K562 (cell line): ENCODE data around the gene MRPL55. TPM values are rescaled to one million over a fixed set of nuclear protein-coding genes. Genes with fewer than 3 reads are reported as not detected.

ENCODE experiments used
- ARID4B ChIP-seq: sonication (generic); formaldehyde crosslinking; IDR thresholded peaks from 2 replicates; pipeline ENCODE4 v1.8.0; 2022; ENCODE audit warnings: mild to moderate bottlenecking, missing genetic modification reagents
- BCOR ChIP-seq: fragments of 450-650 bp; IDR thresholded peaks from 2 replicates; pipeline ENCODE4 v1.6.1; 2016
- BRCA1 ChIP-seq, 2 experiments: fragments of 450-650 bp in 1 of 2; sonication (generic) in 1 of 2; formaldehyde crosslinking in 1 of 2; IDR thresholded peaks; 2 replicates each; pipeline versions ENCODE4 v1.5.0 to v1.6.1; 2017 to 2020; ENCODE audit warnings: mild to moderate bottlenecking in 1 of 2, missing genetic modification reagents in 1 of 2
- CREB3L1 ChIP-seq: fragments of 450-650 bp; IDR thresholded peaks from 2 replicates; pipeline ENCODE4 v1.6.1; 2014; ENCODE audit warnings: low read depth, mild to moderate bottlenecking, moderate library complexity, borderline replicate concordance
- DIDO1 ChIP-seq: fragments of 450-650 bp; IDR thresholded peaks from 2 replicates; pipeline ENCODE4 v1.6.1; 2016; ENCODE audit warnings: low read depth, missing biosample characterization, missing genetic modification characterization
- MNT ChIP-seq, 2 experiments: fragments of 450-650 bp; conservative IDR thresholded peaks; 2 replicates each; pipeline ENCODE4 v1.6.1; 2017; ENCODE audit warnings: mild to moderate bottlenecking in 2 of 2, moderate library complexity in 2 of 2
- NCOR1 ChIP-seq: fragments of 450-650 bp; IDR thresholded peaks from 2 replicates; pipeline ENCODE4 v1.6.1; 2016; ENCODE audit warnings: mild to moderate bottlenecking, moderate library complexity
- NFYB ChIP-seq: IDR thresholded peaks from 2 replicates; pipeline ENCODE4 v1.6.1; 2011; ENCODE audit warnings: mild to moderate bottlenecking, moderate library complexity; ENCODE audit not compliant: insufficient read length; ENCODE audit errors: extremely low read depth
- PHB ChIP-seq: fragments of 250-450 bp; sonication (Bioruptor Pico); IDR thresholded peaks from 2 replicates; pipeline ENCODE4 v1.5.0; 2021
- SP2 ChIP-seq: IDR thresholded peaks from 2 replicates; pipeline ENCODE4 v1.6.1; 2011; ENCODE audit warnings: mild to moderate bottlenecking, low read depth, low read length, moderate library complexity; ENCODE audit not compliant: poor library complexity, severe bottlenecking; ENCODE audit errors: extremely low read depth
- SUPT5H ChIP-seq: fragments of 450-650 bp; IDR thresholded peaks from 2 replicates; pipeline ENCODE4 v1.6.1; 2016
- TBL1XR1 ChIP-seq, 2 experiments: IDR thresholded peaks; 2 replicates each; pipeline ENCODE4 v1.6.1; 2012; ENCODE audit warnings: improper control_type of control experiment in 2 of 2, low read length in 2 of 2, mild to moderate bottlenecking in 1 of 2
- TEAD1 ChIP-seq, 2 experiments: fragments of 450-650 bp in 1 of 2; sonication (generic) in 1 of 2; formaldehyde crosslinking; IDR thresholded peaks; 2 replicates each; pipeline versions ENCODE4 v1.4.0 to v1.8.0; 2020 to 2022; ENCODE audit warnings: mild to moderate bottlenecking in 2 of 2, missing genetic modification reagents in 1 of 2
- XRCC5 ChIP-seq: fragments of 200-400 bp; formaldehyde crosslinking; IDR thresholded peaks from 2 replicates; pipeline ENCODE4 v1.6.1; 2017; ENCODE audit warnings: low read depth, mild to moderate bottlenecking, low read length
- ZNF232 ChIP-seq: sonication (generic); formaldehyde crosslinking; IDR thresholded peaks from 2 replicates; pipeline ENCODE4 v1.8.0; 2022; ENCODE audit warnings: mild to moderate bottlenecking, missing genetic modification reagents
- ZNF280A ChIP-seq: fragments of 450-650 bp; IDR thresholded peaks from 2 replicates; pipeline ENCODE4 v1.6.1; 2018; ENCODE audit warnings: mild to moderate bottlenecking, low read depth; ENCODE audit not compliant: partially characterized antibody
- polyA plus RNA-seq, 8 experiments: library from polyadenylated mRNA; depleted of rRNA in 4 of 8; stranded (reverse) in 5 of 8; unstranded in 3 of 8; fragments of >200 nt; fragmentation: Nextera tagmentation in 2 of 8; fragmentation: Illumina TruSeq in 1 of 8; extraction: Ambion mirVana in 2 of 8; extraction: Trizol in 1 of 8; gene quantifications; 2 replicates each; pipeline versions ENCODE4 v1.2.1 to v1.2.3, GENCODE V29; 2011 to 2014; ENCODE audit warnings: inconsistent platforms in 1 of 8, missing spikeins in 1 of 8
- total RNA-seq, 7 experiments: library from RNA; depleted of rRNA in 6 of 7; stranded (reverse); fragments of >200 nt in 6 of 7; fragmentation: Illumina TruSeq in 2 of 7; extraction: Trizol in 2 of 7; gene quantifications; 2 replicates each; pipeline versions ENCODE4 v1.2.1 to v1.2.3, GENCODE V29; 2011 to 2021; ENCODE audit warnings: low replicate concordance in 1 of 7

Gene MRPL55
- total and polyA plus RNA-seq, 9 of the 15 experiments (the other 6 are each of a cell fraction or from before 2014, with no cell fraction given), result 34.9 to 228 (median 81.0) TPM

GRCh38 chr1:228102791-228103620 is 6.1 kb downstream of the MRPL55 start, which contains the start of gene C1orf35 (continued):
- TF ChIP-seq ARID4B (CRISPR knock-in tag), result peak; percentile 98
- TF ChIP-seq ZNF280A, result no peak
- peak; percentile 88; the same call in 1 of the 2 replicates for TF ChIP-seq DIDO1 (tag)
- no peak for TF ChIP-seq BRCA1 (IDR thresholded peaks at IDR 0.05)
- peak; percentile 91; the same call in 1 of the 2 replicates for TF ChIP-seq BRCA1 (CRISPR knock-in tag; IDR thresholded peaks at IDR 0.05)
- peak in 1 of 2 experiments; percentile 91; a peak in 2 of 4 replicates for TF ChIP-seq TBL1XR1 (IDR thresholded peaks at IDR 0.05; ENCODE audit: low read length in 2 of 2)
- TF ChIP-seq XRCC5, result no peak
- peak; percentile 75 for TF ChIP-seq SUPT5H
- peak in 1 of 2 experiments; percentile 96; a peak in 2 of 4 replicates for TF ChIP-seq TEAD1 (CRISPR knock-in tag; IDR thresholded peaks at IDR 0.05)
- TF ChIP-seq MNT (conservative IDR thresholded peaks at IDR 0.05), result peak; percentile 90 to 96
- no peak for TF ChIP-seq BCOR
- TF ChIP-seq NCOR1, result no peak; the same call in 1 of the 2 replicates
- TF ChIP-seq CREB3L1, result peak; percentile 89
- TF ChIP-seq NFYB, result no peak
- TF ChIP-seq PHB, result no peak; the same call in none of the 2 replicates
- peak; percentile 41; the same call in 1 of the 2 replicates for TF ChIP-seq ZNF232 (CRISPR knock-in tag)
- TF ChIP-seq SP2, result no peak
